A549 (cell line): Measurements from ENCODE around the gene NUAK1. TPM values are rescaled to one million over a fixed set of nuclear protein-coding genes. Genes with fewer than 3 reads are reported as not detected.

Experiments
- ATAC-seq, 2 experiments: fragments of 200-7000 bp in 1 of 2; fragments of >200 bp in 1 of 2; cut with Nextera tagmentation in 1 of 2; cut with Tn5 transposase in 1 of 2; 3 replicates each; pipeline versions ENCODE4 v1.8.0 to v1.9.1; 2018 to 2020; ENCODE audit warnings: mild to moderate bottlenecking in 1 of 2, moderate library complexity in 1 of 2
- CTCF ChIA-PET: fragments of 300-600 bp; sonication (Branson Sonifier 250); formaldehyde crosslinking; extraction: SDS; loops from one replicate; lab custom pipeline; 2021; ENCODE audit warnings: antibody characterized with exemption, inconsistent platforms; lab: Yijun Ruan, JAX
- POLR2A ChIA-PET: fragments of 350-600 bp; formaldehyde crosslinking; extraction: SDS; loops from one replicate; lab custom pipeline; 2021; ENCODE audit warnings: antibody characterized with exemption, inconsistent platforms; lab: Yijun Ruan, JAX
- DNase-seq, 2 experiments: peaks; one replicate each; pipeline versions ENCODE4 v3.0.0 to v3.0.0-alpha.2; 2011 to 2016; ENCODE audit warnings: low read depth in 1 of 2, low spot score in 1 of 2
- FAIRE-seq: peaks from 2 replicates; lab custom pipeline; 2011; peaks lifted over from hg19 to GRCh38; lab: Jason Lieb, UNC
- H3K27ac ChIP-seq, 2 experiments: fragments of >200 bp; sonication (Bioruptor Twin); formaldehyde crosslinking; 3 replicates each; pipeline ENCODE4 v1.5.1; 2016 to 2017
- H3K4me1 ChIP-seq: fragments of >200 bp; sonication (Bioruptor Twin); formaldehyde crosslinking; 3 replicates; pipeline ENCODE4 v1.6.1; 2016
- H3K4me2 ChIP-seq: fragments of >200 bp; sonication (Bioruptor Twin); formaldehyde crosslinking; 3 replicates; pipeline ENCODE4 v1.6.1; 2016
- H3K4me3 ChIP-seq: fragments of >200 bp; sonication (Bioruptor Twin); formaldehyde crosslinking; 3 replicates; pipeline ENCODE4 v1.5.1; 2016
- H3K9me3 ChIP-seq: fragments of >200 bp; sonication (Bioruptor Twin); formaldehyde crosslinking; 3 replicates; pipeline ENCODE4 v1.6.1; 2016
- BHLHE40 ChIP-seq: IDR thresholded peaks from 2 replicates; pipeline ENCODE4 v1.6.1; 2012; ENCODE audit warnings: low read depth, low read length, inconsistent platforms
- CBX2 ChIP-seq: fragments of 200-600 bp; sonication (generic); IDR thresholded peaks from 2 replicates; pipeline ENCODE4 v1.6.1; 2016; ENCODE audit warnings: low read depth, mild to moderate bottlenecking, borderline replicate concordance
- CHD4 ChIP-seq: fragments of 200-600 bp; sonication (generic); IDR thresholded peaks from 2 replicates; pipeline ENCODE4 v1.6.1; 2016; ENCODE audit warnings: antibody characterized with exemption, mild to moderate bottlenecking, borderline replicate concordance
- EP300 ChIP-seq, 2 experiments: fragments of >200 bp; sonication (Bioruptor Twin); formaldehyde crosslinking; IDR thresholded peaks; 2 replicates in 1 of 2; 3 replicates in 1 of 2; pipeline ENCODE4 v1.6.1; 2016 to 2017
- ESRRA ChIP-seq: fragments of 150-350 bp; IDR thresholded peaks from 2 replicates; pipeline ENCODE4 v1.6.1; 2014; ENCODE audit warnings: mild to moderate bottlenecking, low read length, borderline replicate concordance
- FOXS1 ChIP-seq: fragments of 250-450 bp; sonication (Bioruptor Pico); IDR thresholded peaks from 2 replicates; pipeline ENCODE4 v1.5.0; 2020; ENCODE audit warnings: mild to moderate bottlenecking, moderate library complexity
- HDAC2 ChIP-seq: fragments of 200-600 bp; sonication (generic); IDR thresholded peaks from 2 replicates; pipeline ENCODE4 v1.6.1; 2016
- HOXA7 ChIP-seq: fragments of 250-450 bp; sonication (Bioruptor Pico); IDR thresholded peaks from 2 replicates; pipeline ENCODE4 v1.5.0; 2020; ENCODE audit warnings: mild to moderate bottlenecking, moderate library complexity
- MAFK ChIP-seq: fragments of 450-650 bp; IDR thresholded peaks from 2 replicates; pipeline ENCODE4 v1.6.1; 2014; ENCODE audit not compliant: partially characterized antibody
- NFE2L2 ChIP-seq: fragments of 150-350 bp; conservative IDR thresholded peaks from 2 replicates; pipeline ENCODE4 v1.6.1; 2014; ENCODE audit warnings: low read length
- NPAS2 ChIP-seq: fragments of 250-450 bp; sonication (Bioruptor Pico); IDR thresholded peaks from 2 replicates; pipeline ENCODE4 v1.8.0; 2022; ENCODE audit warnings: mild to moderate bottlenecking, moderate library complexity, borderline replicate concordance
- PHF8 ChIP-seq: fragments of 200-600 bp; sonication (generic); IDR thresholded peaks from 2 replicates; pipeline ENCODE4 v1.6.1; 2016; ENCODE audit warnings: low read depth, mild to moderate bottlenecking, antibody characterized with exemption, moderate library complexity, borderline replicate concordance
- POLR2A ChIP-seq: IDR thresholded peaks from 2 replicates; pipeline ENCODE4 v1.6.1; 2012; ENCODE audit warnings: mild to moderate bottlenecking, low read length
- RAD21 ChIP-seq, 2 experiments: fragments of >200 bp in 1 of 2; sonication (Bioruptor Twin) in 1 of 2; formaldehyde crosslinking in 1 of 2; IDR thresholded peaks in 1 of 2; conservative IDR thresholded peaks in 1 of 2; 2 replicates in 1 of 2; 3 replicates in 1 of 2; pipeline ENCODE4 v1.6.1; 2012 to 2018; ENCODE audit warnings: inconsistent platforms in 1 of 2
- RARB ChIP-seq: fragments of 250-450 bp; sonication (Bioruptor Pico); IDR thresholded peaks from 2 replicates; pipeline ENCODE4 v1.8.0; 2021; ENCODE audit warnings: mild to moderate bottlenecking, moderate library complexity
- RNF2 ChIP-seq: fragments of 200-600 bp; sonication (generic); IDR thresholded peaks from 2 replicates; pipeline ENCODE4 v1.6.1; 2016; ENCODE audit warnings: low read depth, mild to moderate bottlenecking, antibody characterized with exemption, moderate library complexity, borderline replicate concordance
- TFCP2L1 ChIP-seq: fragments of 250-450 bp; sonication (Bioruptor Pico); IDR thresholded peaks from 2 replicates; pipeline ENCODE4 v1.5.0; 2021; ENCODE audit warnings: mild to moderate bottlenecking
- TP53 ChIP-seq: fragments of 250-450 bp; sonication (Bioruptor Pico); IDR thresholded peaks from 2 replicates; pipeline ENCODE4 v1.5.0; 2021; ENCODE audit warnings: mild to moderate bottlenecking, moderate library complexity
- USF2 ChIP-seq: fragments of 450-650 bp; IDR thresholded peaks from 2 replicates; pipeline ENCODE4 v1.6.1; 2014; ENCODE audit warnings: antibody characterized with exemption
- ZFP36 ChIP-seq: fragments of 450-650 bp; IDR thresholded peaks from 2 replicates; pipeline ENCODE4 v1.6.1; 2014; ENCODE audit warnings: borderline replicate concordance; ENCODE audit not compliant: partially characterized antibody
- ZSCAN20 ChIP-seq: fragments of 250-450 bp; sonication (Bioruptor Pico); IDR thresholded peaks from 2 replicates; pipeline ENCODE4 v1.8.0; 2022; ENCODE audit warnings: mild to moderate bottlenecking, moderate library complexity
- WGBS: methylation state at CpG from one replicate; pipeline ENCODE4 v1.1.6; 2017; ENCODE audit errors: missing lambda C conversion rate; 5-methylcytosine and 5-hydroxymethylcytosine counted together
- polyA plus RNA-seq, 4 experiments: library from polyadenylated mRNA; depleted of rRNA in 3 of 4; stranded (reverse); fragments of >200 nt; fragmentation: RNase III in 1 of 4; extraction: RNeasy Plus Mini Kit Qiagen cat#74134 plus additional on column Dnase treatment in 1 of 4; gene quantifications; 2 replicates in 3 of 4; 3 replicates in 1 of 4; pipeline ENCODE4 v1.2.3, GENCODE V29; 2011 to 2017

The NUAK1 gene
- polyA plus RNA-seq, 2 of the 4 experiments (the other 2 are of a cell fraction), result 20.8 to 22.3 TPM

GRCh38 chr12:106082216-106083175, 56.3 kb downstream of the NUAK1 start:
- no peak for DNase-seq
- Histone ChIP-seq H3K27ac (peak overlapping the region; percentile 73 to 87; a peak in 5 of 6 replicates), H3K4me2 (peak overlapping the region; percentile 18; the same call in 1 of the 3 replicates), H3K4me3 (no peak overlapping the region), H3K4me1 (peaks cover 80% of the 10 kb centered on the region), H3K9me3 (no peaks in the 10 kb centered on the region)
- ChIA-PET POLR2A (no interaction called here), CTCF (interaction anchor here (1.3 kb wide), 1 partner anchor 54 kb away, joined by 12 read pairs; no protein-coding TSS in a partner anchor)
- no peak for FAIRE-seq
- ATAC-seq, result no peak
- 91% methylated on average over 15 of the region's 15 CpGs for WGBS
- no peak for TF ChIP-seq POLR2A
- no peak for TF ChIP-seq EP300 (IDR thresholded peaks at IDR 0.05)
- no peak for TF ChIP-seq FOXS1 (CRISPR knock-in tag)

- FAIRE-seq (peak; percentile 61), DNase-seq (no peak), ATAC-seq (no peak)
- Histone ChIP-seq H3K4me2 (no peak overlapping the region), H3K9me3 (no peaks in the 10 kb centered on the region), H3K4me1 (peaks cover 80% of the 10 kb centered on the region), H3K4me3 (no peak overlapping the region), H3K27ac (peak overlapping the region in 1 of 2 experiments; percentile 87; a peak in 4 of 6 replicates)
- CTCF ChIA-PET, result no interaction called here
- TF ChIP-seq BHLHE40 (no peak), FOXS1 (CRISPR knock-in tag) (no peak), NFE2L2 (no peak), CBX2 (no peak), RARB (CRISPR knock-in tag) (no peak), HOXA7 (CRISPR knock-in tag) (no peak), HDAC2 (no peak), RNF2 (no peak), NPAS2 (no peak), TFCP2L1 (no peak), TP53 (CRISPR knock-in tag) (no peak), PHF8 (no peak), ESRRA (no peak), RAD21 (conservative IDR thresholded peaks at IDR 0.05 in 1 of 2, IDR thresholded peaks at IDR 0.05 in 1 of 2) (no peak), USF2 (no peak)
- POLR2A ChIA-PET, result no interaction called here
Measured at GRCh38 chr12:106081606-106082005, 57.1 kb downstream of the NUAK1 start.

- no peak for DNase-seq
- H3K4me3 ChIP-seq, result no peak overlapping the region
- CTCF ChIA-PET, result interaction anchor here (1.2 kb wide), 1 partner anchor 8 kb away, joined by 3 read pairs; no protein-coding TSS in a partner anchor
- POLR2A ChIA-PET, result no interaction called here
- WGBS, result 97% methylated on average over 5 of the region's 5 CpGs
- H3K4me1 ChIP-seq, result peaks cover 78% of the 10 kb centered on the region
- no peak for ATAC-seq
- no peak overlapping the region for H3K4me2 ChIP-seq
- peak overlapping the region; percentile 4 to 87; a peak in 3 of 6 replicates for H3K27ac ChIP-seq
- TF ChIP-seq RNF2 (no peak), CHD4 (no peak), ZFP36 (no peak), POLR2A (no peak), TFCP2L1 (no peak), MAFK (peak; percentile 95), ZSCAN20 (CRISPR knock-in tag) (no peak)
- FAIRE-seq, result no peak
- no peaks in the 10 kb centered on the region for H3K9me3 ChIP-seq
Measured at GRCh38 chr12:106080791-106081170, 58.0 kb downstream of the NUAK1 start.
